H1 (cell line): ENCODE results near the gene ALKBH7. TPM values are rescaled to one million over a fixed set of nuclear protein-coding genes. Genes with fewer than 3 reads are reported as not detected.

ENCODE experiments used
- MAX ChIP-seq: IDR thresholded peaks from 2 replicates; pipeline ENCODE4 v1.6.1; 2012; ENCODE audit warnings: inconsistent platforms
- TEAD4 ChIP-seq: IDR thresholded peaks from 2 replicates; pipeline ENCODE4 v1.6.1; 2012; ENCODE audit warnings: low read depth, low read length, inconsistent platforms, mixed read lengths
- polyA plus RNA-seq, 7 experiments: library from polyadenylated mRNA; depleted of rRNA in 3 of 7; stranded (reverse) in 5 of 7; unstranded in 2 of 7; fragments of >200 nt in 5 of 7; fragments of 200-250 nt in 2 of 7; gene quantifications; 1 replicate in 5 of 7; 2 replicates in 1 of 7; 4 replicates in 1 of 7; pipeline versions ENCODE4 v1.2.1 to v1.2.3, GENCODE V29; 2011 to 2013; ENCODE audit warnings: missing spikeins in 2 of 7, mixed read lengths in 2 of 7
- total RNA-seq: library from RNA; stranded (reverse); fragmentation: NEBNext Ultra II Directional; extraction: Animal tissue kit (Norgen Biotek cat#: 25700); gene quantifications from 2 replicates; pipeline ENCODE4 v1.2.1, GENCODE V29; 2021

Gene ALKBH7
- total and polyA plus RNA-seq, 2 of the 8 experiments (the other 6 are each of a cell fraction or from before 2014, with no cell fraction given): 66.3 to 100 TPM

GRCh38 chr19:6379744-6380143, 7.2 kb downstream of the ALKBH7 start (continued):
- TF ChIP-seq MAX: no peak
- TF ChIP-seq TEAD4: no peak
